ENCODE results near the gene MAP4K2. TPM values are rescaled to one million over a fixed set of nuclear protein-coding genes. Genes with fewer than 3 reads are reported as not detected.

The MAP4K2 gene
- total and polyA plus RNA-seq, 2 of the 8 experiments (the other 6 are each of a cell fraction or from before 2014, with no cell fraction given) = 20.1 to 20.7 TPM

DNA sequence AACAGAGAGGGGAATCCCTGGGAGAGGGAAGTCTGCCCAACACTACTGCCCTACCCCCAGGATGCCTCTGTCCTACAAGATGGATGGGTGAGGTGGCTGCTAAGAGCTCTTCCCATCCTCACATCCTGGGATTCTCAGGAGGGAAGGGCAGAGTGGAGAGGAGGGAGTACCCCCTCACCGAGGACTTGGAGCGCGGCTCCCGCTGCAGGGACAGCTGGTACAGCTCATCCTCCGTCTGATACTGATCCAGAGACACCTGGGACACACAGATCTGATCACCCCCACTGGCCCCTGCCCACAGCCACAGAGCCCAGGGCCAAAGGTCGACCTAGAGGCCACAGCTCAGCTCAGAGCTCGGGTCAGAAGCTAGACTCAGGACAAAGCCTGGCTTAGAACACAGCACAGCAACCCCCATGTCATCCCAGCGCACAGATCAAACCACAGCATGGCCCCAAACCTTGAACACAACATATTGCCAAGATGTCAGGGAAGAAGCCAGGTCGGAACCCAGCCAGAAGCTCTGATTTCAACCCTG, 67.2 kb downstream of the MAP4K2 start (continued):
- TF ChIP-seq CTCF (IDR thresholded peaks at IDR 0.05; ENCODE audit: control extremely low read depth in 1 of 3, insufficient read depth in 1 of 3, low read depth in 1 of 3, low read length in 3 of 3) = no peak
- TF ChIP-seq SP4 (IDR thresholded peaks at IDR 0.05; ENCODE audit: low read length) = no peak
- TF ChIP-seq SIN3A (conservative IDR thresholded peaks at IDR 0.05 in 1 of 2, IDR thresholded peaks at IDR 0.05 in 1 of 2; ENCODE audit: low read depth in 1 of 2, low read length in 2 of 2) = no peak

Other genes starting within 250 kb of the MAP4K2 start
- not detected in 2 replicates for gene SLC22A11, start 247.3 kb downstream of the MAP4K2 start, total RNA-seq (2021; fragmentation: NEBNext Ultra II Directional; extraction: Animal tissue kit (Norgen Biotek cat#: 25700))
- gene SLC22A11, start 247.3 kb downstream of the MAP4K2 start, polyA plus RNA-seq (2011; rRNA removed) = 0.05 TPM in 1 of 2 replicates, not detected in the other
- not detected in 2 replicates for gene SLC22A12, start 212.0 kb downstream of the MAP4K2 start, total RNA-seq (2021; fragmentation: NEBNext Ultra II Directional; extraction: Animal tissue kit (Norgen Biotek cat#: 25700))
- gene SLC22A12, start 212.0 kb downstream of the MAP4K2 start, polyA plus RNA-seq (2011; rRNA removed) = not detected in 2 replicates
- gene NRXN2, start 80.0 kb downstream of the MAP4K2 start, total RNA-seq (2021; fragmentation: NEBNext Ultra II Directional; extraction: Animal tissue kit (Norgen Biotek cat#: 25700)) = 11.4 and 11.5 TPM in 2 replicates
- 1.3 and 5.7 TPM in 2 replicates for gene NRXN2, start 80.0 kb downstream of the MAP4K2 start, polyA plus RNA-seq (2011; rRNA removed)
- 37.9 and 40.6 TPM in 2 replicates for gene RASGRP2, start 59.1 kb downstream of the MAP4K2 start, total RNA-seq (2021; fragmentation: NEBNext Ultra II Directional; extraction: Animal tissue kit (Norgen Biotek cat#: 25700))
- 45.7 and 50.4 TPM in 2 replicates for gene RASGRP2, start 59.1 kb downstream of the MAP4K2 start, polyA plus RNA-seq (2011; rRNA removed)
- 9.6 and 9.7 TPM in 2 replicates for gene PYGM, start 43.2 kb downstream of the MAP4K2 start, total RNA-seq (2021; fragmentation: NEBNext Ultra II Directional; extraction: Animal tissue kit (Norgen Biotek cat#: 25700))
- 10.0 and 15.2 TPM in 2 replicates for gene PYGM, start 43.2 kb downstream of the MAP4K2 start, polyA plus RNA-seq (2011; rRNA removed)
- 353 and 365 TPM in 2 replicates for gene SF1, start 24.7 kb downstream of the MAP4K2 start, total RNA-seq (2021; fragmentation: NEBNext Ultra II Directional; extraction: Animal tissue kit (Norgen Biotek cat#: 25700))
- gene SF1, start 24.7 kb downstream of the MAP4K2 start, polyA plus RNA-seq (2011; rRNA removed) = 72.7 and 110 TPM in 2 replicates
- 56.3 and 56.9 TPM in 2 replicates for gene MEN1, start 7.3 kb upstream of the MAP4K2 start, total RNA-seq (2021; fragmentation: NEBNext Ultra II Directional; extraction: Animal tissue kit (Norgen Biotek cat#: 25700))
- 47.2 and 78.5 TPM in 2 replicates for gene MEN1, start 7.3 kb upstream of the MAP4K2 start, polyA plus RNA-seq (2011; rRNA removed)
- gene CDC42BPG, start 41.4 kb upstream of the MAP4K2 start, total RNA-seq (2021; fragmentation: NEBNext Ultra II Directional; extraction: Animal tissue kit (Norgen Biotek cat#: 25700)) = 10.6 and 12.3 TPM in 2 replicates
- gene CDC42BPG, start 41.4 kb upstream of the MAP4K2 start, polyA plus RNA-seq (2011; rRNA removed) = 3.7 and 6.7 TPM in 2 replicates
- 36.9 and 42.9 TPM in 2 replicates for gene EHD1, start 75.4 kb upstream of the MAP4K2 start, total RNA-seq (2021; fragmentation: NEBNext Ultra II Directional; extraction: Animal tissue kit (Norgen Biotek cat#: 25700))
- 31.5 and 54.0 TPM in 2 replicates for gene EHD1, start 75.4 kb upstream of the MAP4K2 start, polyA plus RNA-seq (2011; rRNA removed)
- gene ATG2A, start 114.0 kb upstream of the MAP4K2 start, total RNA-seq (2021; fragmentation: NEBNext Ultra II Directional; extraction: Animal tissue kit (Norgen Biotek cat#: 25700)) = 20.9 and 22.1 TPM in 2 replicates
- 12.1 and 19.8 TPM in 2 replicates for gene ATG2A, start 114.0 kb upstream of the MAP4K2 start, polyA plus RNA-seq (2011; rRNA removed)
- 5.1 and 5.8 TPM in 2 replicates for gene PPP2R5B, start 121.5 kb upstream of the MAP4K2 start, total RNA-seq (2021; fragmentation: NEBNext Ultra II Directional; extraction: Animal tissue kit (Norgen Biotek cat#: 25700))
- 4.9 and 6.3 TPM in 2 replicates for gene PPP2R5B, start 121.5 kb upstream of the MAP4K2 start, polyA plus RNA-seq (2011; rRNA removed)
- 0.97 and 1.5 TPM in 2 replicates for gene GPHA2, start 132.7 kb upstream of the MAP4K2 start, total RNA-seq (2021; fragmentation: NEBNext Ultra II Directional; extraction: Animal tissue kit (Norgen Biotek cat#: 25700))
- 4.4 and 5.4 TPM in 2 replicates for gene GPHA2, start 132.7 kb upstream of the MAP4K2 start, polyA plus RNA-seq (2011; rRNA removed)
- gene MAJIN, start 168.9 kb upstream of the MAP4K2 start, total RNA-seq (2021; fragmentation: NEBNext Ultra II Directional; extraction: Animal tissue kit (Norgen Biotek cat#: 25700)) = not detected in 2 replicates
- not detected in 2 replicates for gene MAJIN, start 168.9 kb upstream of the MAP4K2 start, polyA plus RNA-seq (2011; rRNA removed)
- gene BATF2, start 193.8 kb upstream of the MAP4K2 start, total RNA-seq (2021; fragmentation: NEBNext Ultra II Directional; extraction: Animal tissue kit (Norgen Biotek cat#: 25700)) = 1.4 and 2.0 TPM in 2 replicates
- gene BATF2, start 193.8 kb upstream of the MAP4K2 start, polyA plus RNA-seq (2011; rRNA removed) = 3.1 and 4.6 TPM in 2 replicates
- gene ARL2, start 210.9 kb upstream of the MAP4K2 start, total RNA-seq (2021; fragmentation: NEBNext Ultra II Directional; extraction: Animal tissue kit (Norgen Biotek cat#: 25700)) = 184 and 186 TPM in 2 replicates
- gene ARL2, start 210.9 kb upstream of the MAP4K2 start, polyA plus RNA-seq (2011; rRNA removed) = 535 and 640 TPM in 2 replicates
- 18.3 and 19.6 TPM in 2 replicates for gene SNX15, start 224.2 kb upstream of the MAP4K2 start, total RNA-seq (2021; fragmentation: NEBNext Ultra II Directional; extraction: Animal tissue kit (Norgen Biotek cat#: 25700))
- 13.0 and 20.2 TPM in 2 replicates for gene SNX15, start 224.2 kb upstream of the MAP4K2 start, polyA plus RNA-seq (2011; rRNA removed)
- 19.4 and 23.3 TPM in 2 replicates for gene SAC3D1, start 238.0 kb upstream of the MAP4K2 start, total RNA-seq (2021; fragmentation: NEBNext Ultra II Directional; extraction: Animal tissue kit (Norgen Biotek cat#: 25700))
- gene SAC3D1, start 238.0 kb upstream of the MAP4K2 start, polyA plus RNA-seq (2011; rRNA removed) = 25.8 and 41.3 TPM in 2 replicates

Measured in H1 (cell line).